ENCODE results near the gene LMAN1L. TPM values are rescaled to one million over a fixed set of nuclear protein-coding genes. Genes with fewer than 3 reads are reported as not detected.

Gene LMAN1L
- total RNA-seq, 1 experiment from 2014 or later, result 0.23 TPM

GRCh38 chr15:74822233-74822632 is 9.6 kb downstream of the LMAN1L start:
- Mint-ChIP-seq H3K9me3 (ENCODE audit: unreplicated experiment) (no peaks in the 10 kb centered on the region), H3K27me3 (ENCODE audit: insufficient read depth, unreplicated experiment) (peaks cover 22% of the 10 kb centered on the region), H3K4me1 (ENCODE audit: insufficient read depth, unreplicated experiment) (peaks cover 17% of the 10 kb centered on the region), H3K27ac (ENCODE audit: low read depth, unreplicated experiment) (no peak overlapping the region), H3K4me3 (ENCODE audit: unreplicated experiment) (no peak overlapping the region), H3K36me3 (ENCODE audit: insufficient read depth, unreplicated experiment) (no peaks in the 10 kb centered on the region)
- ChIA-PET POLR2A (interaction anchor here (1.2 kb wide), 1 partner anchor 39 kb away, joined by 3 read pairs; no protein-coding TSS in a partner anchor), CTCF (interaction anchor here (0.7 to 1.4 kb wide), 3 partner anchors 14 to 80 kb away, joined by 3 to 5 read pairs (median 3); no protein-coding TSS in a partner anchor)
- DNase-seq (ENCODE audit: unreplicated experiment), result no peak
- TF ChIP-seq CTCF (IDR thresholded peaks at IDR 0.05; ENCODE audit: unreplicated experiment), result no peak
- intact Hi-C loops (cut with micrococcal nuclease), result no loop called here
- no TSS peak for BruUV-seq (replicated peaks)

- no TSS peak for BruUV-seq (replicated peaks)
- peak; percentile 30 for DNase-seq (ENCODE audit: unreplicated experiment)
- POLR2A ChIA-PET, result no interaction called here
- CTCF ChIA-PET, result interaction anchor here (1.8 kb wide), 1 partner anchor 13 kb away, joined by 4 read pairs; no protein-coding TSS in a partner anchor
- H3K27me3 Mint-ChIP-seq (ENCODE audit: insufficient read depth, unreplicated experiment), result peaks cover 32% of the 10 kb centered on the region
- peaks cover 6% of the 10 kb centered on the region for H3K4me1 Mint-ChIP-seq (ENCODE audit: insufficient read depth, unreplicated experiment)
- H3K9me3 Mint-ChIP-seq (ENCODE audit: unreplicated experiment), result no peaks in the 10 kb centered on the region
- no peak overlapping the region for H3K4me3 Mint-ChIP-seq (ENCODE audit: unreplicated experiment)
- H3K36me3 Mint-ChIP-seq (ENCODE audit: insufficient read depth, unreplicated experiment), result no peaks in the 10 kb centered on the region
- no peak overlapping the region for H3K27ac Mint-ChIP-seq (ENCODE audit: low read depth, unreplicated experiment)
- no peak for TF ChIP-seq CTCF (IDR thresholded peaks at IDR 0.05; ENCODE audit: unreplicated experiment)
- intact Hi-C loops (cut with micrococcal nuclease), result no loop called here
Observed at GRCh38 chr15:74823324-74823723, 10.7 kb downstream of the LMAN1L start.

- DNase-seq (ENCODE audit: unreplicated experiment), result no peak
- no peak for TF ChIP-seq CTCF (IDR thresholded peaks at IDR 0.05; ENCODE audit: unreplicated experiment)
- H3K9me3 Mint-ChIP-seq (ENCODE audit: unreplicated experiment), result no peaks in the 10 kb centered on the region
- ChIA-PET POLR2A (no interaction called here), CTCF (interaction anchor here (0.6 kb wide), 1 partner anchor 50 kb away, joined by 3 read pairs; no protein-coding TSS in a partner anchor)
- intact Hi-C loops (cut with micrococcal nuclease), result no loop called here
- peaks cover 35% of the 10 kb centered on the region for H3K27me3 Mint-ChIP-seq (ENCODE audit: insufficient read depth, unreplicated experiment)
- BruUV-seq (replicated peaks), result no TSS peak
- no peak overlapping the region for H3K27ac Mint-ChIP-seq (ENCODE audit: low read depth, unreplicated experiment)
- no peaks in the 10 kb centered on the region for H3K4me1 Mint-ChIP-seq (ENCODE audit: insufficient read depth, unreplicated experiment)
- H3K4me3 Mint-ChIP-seq (ENCODE audit: unreplicated experiment), result no peak overlapping the region
- no peaks in the 10 kb centered on the region for H3K36me3 Mint-ChIP-seq (ENCODE audit: insufficient read depth, unreplicated experiment)
Observed at GRCh38 chr15:74824976-74825375, 12.3 kb downstream of the LMAN1L start.

- H3K9me3 Mint-ChIP-seq (ENCODE audit: unreplicated experiment), result no peaks in the 10 kb centered on the region
- no peaks in the 10 kb centered on the region for H3K36me3 Mint-ChIP-seq (ENCODE audit: insufficient read depth, unreplicated experiment)
- H3K27ac Mint-ChIP-seq (ENCODE audit: low read depth, unreplicated experiment), result no peak overlapping the region
- POLR2A ChIA-PET, result no interaction called here
- DNase-seq (ENCODE audit: unreplicated experiment), result no peak
- CTCF ChIA-PET, result interaction anchor here (0.5 to 1.1 kb wide), 3 partner anchors 17 to 75 kb away, joined by 3 to 4 read pairs (median 4); partner anchors contain the start of gene ULK3
- intact Hi-C loops (cut with micrococcal nuclease), result no loop called here
- H3K4me1 Mint-ChIP-seq (ENCODE audit: insufficient read depth, unreplicated experiment), result no peaks in the 10 kb centered on the region
- no TSS peak for BruUV-seq (replicated peaks)
- TF ChIP-seq CTCF (IDR thresholded peaks at IDR 0.05; ENCODE audit: unreplicated experiment), result no peak
- no peak overlapping the region for H3K4me3 Mint-ChIP-seq (ENCODE audit: unreplicated experiment)
- peaks cover 35% of the 10 kb centered on the region for H3K27me3 Mint-ChIP-seq (ENCODE audit: insufficient read depth, unreplicated experiment)
Observed at GRCh38 chr15:74825866-74826265, 13.2 kb downstream of the LMAN1L start.

Data from MCF 10A (cell line).